HL-60/S4 treated with phorbol 12-myristate 13-acetate at 8.2 ng/mL for 4 days and 3 days (cell line): ENCODE measurements around the gene UBASH3A.

ENCODE experiments used
- in situ Hi-C: fragments of 300-500 bp; cut with MboI; formaldehyde crosslinking; loops from 2 replicates; pipeline ENCODE4 v1.15.0; 2022; ENCODE audit warnings: low sequenced_read_pairs

Gene UBASH3A, protein sequence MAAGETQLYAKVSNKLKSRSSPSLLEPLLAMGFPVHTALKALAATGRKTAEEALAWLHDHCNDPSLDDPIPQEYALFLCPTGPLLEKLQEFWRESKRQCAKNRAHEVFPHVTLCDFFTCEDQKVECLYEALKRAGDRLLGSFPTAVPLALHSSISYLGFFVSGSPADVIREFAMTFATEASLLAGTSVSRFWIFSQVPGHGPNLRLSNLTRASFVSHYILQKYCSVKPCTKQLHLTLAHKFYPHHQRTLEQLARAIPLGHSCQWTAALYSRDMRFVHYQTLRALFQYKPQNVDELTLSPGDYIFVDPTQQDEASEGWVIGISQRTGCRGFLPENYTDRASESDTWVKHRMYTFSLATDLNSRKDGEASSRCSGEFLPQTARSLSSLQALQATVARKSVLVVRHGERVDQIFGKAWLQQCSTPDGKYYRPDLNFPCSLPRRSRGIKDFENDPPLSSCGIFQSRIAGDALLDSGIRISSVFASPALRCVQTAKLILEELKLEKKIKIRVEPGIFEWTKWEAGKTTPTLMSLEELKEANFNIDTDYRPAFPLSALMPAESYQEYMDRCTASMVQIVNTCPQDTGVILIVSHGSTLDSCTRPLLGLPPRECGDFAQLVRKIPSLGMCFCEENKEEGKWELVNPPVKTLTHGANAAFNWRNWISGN

DNA sequence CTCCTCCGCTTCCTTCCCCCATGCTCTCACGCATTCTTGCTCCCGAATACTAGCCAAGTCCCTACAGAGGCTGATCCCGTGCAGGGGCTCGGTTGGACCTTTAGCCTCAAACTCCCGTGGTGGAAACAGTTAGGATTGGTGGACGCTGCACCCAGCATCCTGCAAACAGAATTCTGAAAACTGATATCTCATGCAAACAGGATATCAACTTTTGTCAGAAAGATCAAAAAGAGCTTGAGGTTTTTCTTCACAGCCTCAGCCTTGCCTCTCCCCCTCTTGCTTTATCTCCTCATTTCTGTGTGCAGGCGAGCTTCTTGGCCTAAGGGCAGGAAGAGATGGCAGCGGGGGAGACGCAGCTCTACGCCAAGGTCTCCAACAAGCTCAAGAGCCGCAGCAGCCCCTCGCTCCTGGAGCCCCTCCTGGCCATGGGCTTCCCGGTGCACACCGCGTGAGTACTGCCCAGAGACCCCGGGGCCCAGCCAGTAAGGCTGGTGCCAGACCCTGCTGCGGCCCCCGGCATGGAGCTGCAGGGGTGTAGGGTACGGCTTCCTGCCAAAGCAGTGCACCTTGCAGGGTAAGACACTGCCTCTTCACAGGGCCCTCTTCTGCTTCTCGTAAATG lies at the start of gene UBASH3A:
UBASH3A (plus strand) TSS at position 292 of the 621 bp plus-strand sequence; CDS start at position 336, 44 bp downstream.
- in situ Hi-C loops = no loop called here

DNA sequence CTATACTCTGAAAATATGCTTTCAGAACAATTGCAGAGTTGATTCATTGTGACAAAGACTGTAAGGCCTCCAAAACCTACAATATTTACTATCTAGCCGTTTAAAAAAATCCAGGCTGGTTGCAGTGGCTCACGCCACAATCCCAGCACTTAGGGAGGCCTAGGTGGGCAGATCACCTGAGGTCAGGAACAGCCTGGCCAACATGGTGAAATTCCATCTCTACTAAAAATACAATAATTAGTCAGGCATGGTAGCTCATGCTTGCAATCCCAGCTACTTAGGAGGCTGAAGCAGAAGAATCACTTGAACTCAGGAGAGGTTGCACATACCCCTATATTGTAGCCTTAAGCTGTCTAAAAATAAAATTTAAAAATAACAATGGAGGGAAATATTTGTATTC lies 47.7 kb upstream of the UBASH3A start:
- in situ Hi-C loops = no loop called here

DNA sequence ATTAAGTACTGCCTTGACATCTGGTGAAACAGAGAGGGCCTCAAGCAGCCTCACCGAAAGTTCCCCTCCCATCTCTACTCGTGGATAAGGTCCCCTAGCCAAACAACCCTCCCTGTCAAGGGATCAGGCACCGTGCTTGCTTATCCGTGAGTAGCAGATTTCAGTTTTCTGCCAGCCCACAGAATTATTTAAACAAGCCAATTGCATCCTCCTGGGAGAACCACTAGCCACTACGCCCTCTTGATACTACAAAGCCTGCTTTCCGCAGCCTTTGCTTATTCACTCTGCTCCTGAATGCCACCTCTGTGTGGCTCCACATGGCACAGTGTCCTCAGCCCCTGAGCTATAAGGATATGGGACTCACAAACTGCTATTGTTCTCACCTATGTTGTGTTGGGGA lies 47.1 kb upstream of the UBASH3A start:
- in situ Hi-C loops = no loop called here

DNA sequence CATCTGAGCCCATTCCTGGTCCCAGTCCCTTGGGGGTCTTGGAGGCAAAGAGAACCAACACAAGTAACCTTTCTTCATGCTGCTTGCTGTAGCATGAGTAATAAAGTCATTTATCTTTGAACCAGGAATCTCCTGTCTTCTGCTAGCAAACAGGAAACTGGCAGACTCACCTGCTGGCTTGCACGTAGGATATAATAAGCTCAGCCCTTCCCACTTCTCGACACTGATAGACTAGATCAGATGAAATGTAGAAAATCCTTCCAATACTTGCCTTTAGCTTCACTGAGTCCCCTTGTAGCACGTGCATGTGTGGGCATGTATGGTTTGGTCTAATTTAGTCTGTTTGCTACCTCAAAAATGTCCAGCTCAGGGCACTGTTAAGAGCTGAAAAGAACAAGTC lies 46.4 kb upstream of the UBASH3A start:
- in situ Hi-C loops = no loop called here

- in situ Hi-C loops = no loop called here
Measured at GRCh38 chr21:42358261-42358660, 45.4 kb upstream of the UBASH3A start.

DNA sequence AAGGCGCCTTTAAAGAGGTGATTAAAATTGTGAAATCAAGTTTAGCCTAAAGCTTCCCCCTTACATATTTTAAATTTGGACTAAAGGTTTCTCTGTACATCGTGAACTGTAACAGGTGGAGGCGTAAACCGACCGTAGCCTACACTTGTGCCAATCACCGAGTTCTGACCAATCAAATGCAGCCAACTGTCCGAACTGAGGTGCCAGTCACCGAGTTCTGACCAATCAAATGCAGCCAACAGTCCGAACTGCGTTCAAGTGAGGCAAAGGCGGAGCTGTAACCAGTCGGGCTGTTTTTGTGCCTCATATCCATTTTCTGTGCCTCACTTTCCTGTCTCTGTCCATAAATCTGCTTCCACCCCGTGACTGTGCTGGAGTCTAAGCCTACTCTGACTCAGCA lies 44.8 kb upstream of the UBASH3A start:
- in situ Hi-C loops = no loop called here

- in situ Hi-C loops = no loop called here
Measured at GRCh38 chr21:42360317-42360716, 43.4 kb upstream of the UBASH3A start.

DNA sequence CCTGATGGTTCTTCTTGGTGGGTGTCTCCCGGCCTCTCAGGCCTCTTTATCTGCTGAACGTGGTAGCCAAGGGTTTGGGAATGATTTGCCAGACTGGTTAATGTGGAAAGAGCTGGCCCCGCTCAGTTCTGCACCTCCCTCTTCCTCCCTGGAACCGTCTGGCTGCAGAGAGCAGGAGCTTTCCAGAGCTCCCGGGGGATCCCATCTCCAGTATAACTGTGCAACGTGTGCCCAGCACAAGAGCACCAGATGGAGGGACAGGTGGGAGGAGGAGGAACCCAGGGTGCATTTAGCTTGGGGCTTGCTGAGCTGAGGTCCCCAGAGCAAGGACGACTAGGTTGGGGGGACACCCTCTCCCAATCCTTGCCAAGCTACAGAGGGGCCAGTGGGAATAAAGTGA lies 42.4 kb upstream of the UBASH3A start:
- in situ Hi-C loops = no loop called here

- in situ Hi-C loops = no loop called here
Measured at GRCh38 chr21:42362198-42362597, 41.5 kb upstream of the UBASH3A start.

DNA sequence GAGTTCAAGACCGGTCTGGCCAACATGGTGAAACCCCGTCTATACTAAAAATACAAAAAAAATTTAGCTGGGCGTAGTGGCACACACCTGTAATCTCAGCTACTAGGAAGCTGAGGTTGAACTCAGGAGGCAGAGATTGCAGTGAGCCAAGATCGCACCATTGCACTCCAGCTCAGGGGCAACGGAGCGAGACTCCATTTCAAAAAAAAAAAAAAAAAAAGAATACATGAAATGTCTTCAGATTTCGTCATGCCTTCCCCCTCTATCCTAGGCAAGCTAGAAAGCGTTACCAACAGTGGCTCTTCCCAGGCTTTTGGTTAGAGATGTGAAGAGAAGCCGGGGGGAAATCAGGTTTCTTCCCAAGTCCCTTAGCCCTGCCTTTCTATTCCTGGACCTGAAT lies 41.0 kb upstream of the UBASH3A start:
- in situ Hi-C loops = no loop called here

- in situ Hi-C loops = no loop called here
Measured at GRCh38 chr21:42363312-42363711, 40.4 kb upstream of the UBASH3A start.

DNA sequence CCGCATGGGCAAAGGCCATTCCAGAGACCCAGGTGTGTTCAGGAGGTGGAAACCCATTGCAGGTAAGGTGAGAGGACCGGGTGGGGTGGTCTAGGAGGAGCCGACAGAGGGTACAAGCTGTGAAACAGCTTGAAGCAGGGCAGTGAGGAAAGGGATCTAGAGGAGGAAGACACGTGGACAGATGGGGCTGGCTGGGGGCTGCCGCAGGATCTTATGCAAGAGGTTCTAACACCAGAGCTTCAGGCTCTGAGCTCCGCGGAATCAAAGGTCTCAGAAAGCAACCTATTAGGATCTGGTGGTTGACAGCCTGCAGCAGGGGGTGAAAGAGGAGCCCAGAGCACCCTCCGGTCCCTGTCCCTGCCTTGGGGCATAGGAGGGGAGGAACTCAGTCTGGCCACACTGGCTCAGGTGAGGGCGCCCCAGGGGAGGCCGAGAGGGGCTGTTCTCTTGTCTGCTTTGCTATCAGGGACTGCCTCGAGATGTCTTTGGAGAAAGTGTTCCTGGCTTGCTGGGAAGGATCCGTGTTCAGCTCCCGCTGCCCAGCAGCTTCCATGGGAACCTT lies 39.3 kb upstream of the UBASH3A start:
- in situ Hi-C loops = no loop called here

DNA sequence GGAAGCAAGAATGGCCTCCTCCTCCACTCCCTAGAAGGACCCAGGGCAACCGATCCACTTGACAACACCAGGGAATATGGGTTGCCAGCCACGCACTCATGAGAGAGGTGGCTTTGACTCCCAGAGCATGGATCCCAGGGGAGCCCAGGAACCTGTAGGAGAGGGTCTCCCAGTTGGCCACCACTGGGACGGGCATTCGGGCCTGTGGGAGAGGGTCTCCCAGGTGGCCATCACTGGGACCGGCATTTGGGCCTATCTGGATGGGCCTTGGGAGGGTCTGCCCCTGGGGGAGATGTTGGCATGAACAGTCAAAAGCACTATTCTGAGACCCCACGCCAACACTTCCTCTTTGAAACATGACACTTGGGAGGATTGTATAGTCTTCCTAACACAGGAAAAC lies 37.9 kb upstream of the UBASH3A start:
- in situ Hi-C loops = no loop called here

GRCh38 chr21:42366292-42367010 lies 37.3 kb upstream of the UBASH3A start, which contains the start of gene TFF1:
Gene TFF1 (minus strand): TSS chr21:42366535. CDS start chr21:42366495, 40 bp downstream.
- in situ Hi-C loops = no loop called here

GRCh38 chr21:42367367-42368165 lies 36.1 kb upstream of the UBASH3A start:
- in situ Hi-C loops = no loop called here

- in situ Hi-C loops = no loop called here
Measured at GRCh38 chr21:42369821-42370220, 33.9 kb upstream of the UBASH3A start.

- in situ Hi-C loops = no loop called here
Measured at GRCh38 chr21:42370894-42371654, 32.6 kb upstream of the UBASH3A start.

- in situ Hi-C loops = no loop called here
Measured at GRCh38 chr21:42373196-42373907, 30.4 kb upstream of the UBASH3A start.
